NCI-H510A treated with DMSO at 0.1 percent for 48 hours (cell line): Measurements from ENCODE around the gene TM9SF3.
"Not testable (repeated sequence)": the region's sequence is repeated elsewhere in the genome, so short reads cannot be mapped to it uniquely, and the experiment has no call there.

Experiments
- DNase-seq: peaks from one replicate; lab custom pipeline; 2025; lab: John Stamatoyannopoulos, UW

Gene TM9SF3

GRCh38 chr10:96568402-96568801, 18.4 kb downstream of the TM9SF3 start:
- DNase-seq, result no peak

- no peak for DNase-seq
Measured at GRCh38 chr10:96565774-96566173, 21.0 kb downstream of the TM9SF3 start.

GRCh38 chr10:96560966-96561887, 25.6 kb downstream of the TM9SF3 start:
- DNase-seq, result no peak

- no peak for DNase-seq
Measured at GRCh38 chr10:96560489-96560888, 26.3 kb downstream of the TM9SF3 start.

GRCh38 chr10:96556003-96556402, 30.8 kb downstream of the TM9SF3 start:
- peak; percentile 25 for DNase-seq

GRCh38 chr10:96555330-96555729, 31.5 kb downstream of the TM9SF3 start:
- no peak for DNase-seq

GRCh38 chr10:96548589-96548988, 38.2 kb downstream of the TM9SF3 start:
- DNase-seq, result peak; percentile 47

- DNase-seq, result not testable (repeated sequence)
Measured at GRCh38 chr10:96545558-96545957, 41.3 kb downstream of the TM9SF3 start.

GRCh38 chr10:96541921-96542320, 44.9 kb downstream of the TM9SF3 start:
- no peak for DNase-seq

- no peak for DNase-seq
Measured at GRCh38 chr10:96540240-96540639, 46.6 kb downstream of the TM9SF3 start.

GRCh38 chr10:96538683-96539082, 48.1 kb downstream of the TM9SF3 start:
- DNase-seq, result no peak

GRCh38 chr10:96536129-96536528, 50.7 kb downstream of the TM9SF3 start:
- no peak for DNase-seq

- no peak for DNase-seq
Measured at GRCh38 chr10:96532523-96532922, 54.3 kb downstream of the TM9SF3 start.

- no peak for DNase-seq
Measured at GRCh38 chr10:96529634-96530279, 57.1 kb downstream of the TM9SF3 start.

- DNase-seq, result no peak
Measured at GRCh38 chr10:96524741-96525140, 62.1 kb downstream of the TM9SF3 start.

GRCh38 chr10:96517284-96517683, 69.5 kb downstream of the TM9SF3 start:
- no peak for DNase-seq

- no peak for DNase-seq
Measured at GRCh38 chr10:96516337-96516736, 70.5 kb downstream of the TM9SF3 start.

GRCh38 chr10:96513698-96514561, 72.9 kb downstream of the TM9SF3 start, which contains the start of gene TLL2:
Gene TLL2 (minus strand): TSS chr10:96513926. CDS start chr10:96513685, 241 bp downstream.
- DNase-seq, result peak; percentile 86

GRCh38 chr10:96513305-96513697, 73.5 kb downstream of the TM9SF3 start:
- DNase-seq, result no peak

- peak; percentile 16 for DNase-seq
Measured at GRCh38 chr10:96512524-96513304, 74.1 kb downstream of the TM9SF3 start.
